CD14-positive monocyte (primary cell): ENCODE results near the gene MEGF6. TPM values are rescaled to one million over a fixed set of nuclear protein-coding genes. Genes with fewer than 3 reads are reported as not detected.

Experiments used
- DNase-seq, 3 donors: peaks; one replicate each; pipeline ENCODE4 v3.0.0-alpha.2; 2011 to 2022
- H2AFZ ChIP-seq: 2 replicates; pipeline ENCODE4 v1.6.0; 2012; ENCODE audit warnings: mild to moderate bottlenecking, low read depth, low read length, inconsistent platforms; ENCODE audit not compliant: insufficient read depth, poor library complexity, severe bottlenecking
- H3K27ac ChIP-seq, 2 donors: 1 replicate in 1 of 2; 2 replicates in 1 of 2; pipeline ENCODE4 v1.5.1; 2012 to 2013; ENCODE audit warnings: low read length in 2 of 2, control low read depth in 1 of 2, inconsistent platforms in 1 of 2, low read depth in 1 of 2, mild to moderate bottlenecking in 1 of 2
- H3K27me3 ChIP-seq, 2 donors: one replicate each; pipeline versions ENCODE4 v1.6.0 to v1.6.1; 2011 to 2013; ENCODE audit warnings: low read length in 2 of 2; ENCODE audit not compliant: control insufficient read depth in 2 of 2, insufficient read depth in 2 of 2
- H3K36me3 ChIP-seq, 2 donors: replicated peaks in 1 of 2; 1 replicate in 1 of 2; 2 replicates in 1 of 2; pipeline versions ENCODE4 v1.5.1 to v1.6.1; 2012 to 2013; ENCODE audit warnings: low read length in 2 of 2, control low read depth in 1 of 2, inconsistent platforms in 1 of 2, mild to moderate bottlenecking in 1 of 2; ENCODE audit not compliant: insufficient read depth in 2 of 2, control insufficient read depth in 1 of 2
- H3K4me1 ChIP-seq, 2 donors: 1 replicate in 1 of 2; 2 replicates in 1 of 2; pipeline versions ENCODE4 v1.5.1 to v1.6.1; 2012 to 2013; ENCODE audit warnings: low read length in 2 of 2, control low read depth in 1 of 2, inconsistent platforms in 1 of 2, mild to moderate bottlenecking in 1 of 2, moderate library complexity in 1 of 2; ENCODE audit not compliant: insufficient read depth in 2 of 2, control insufficient read depth in 1 of 2
- H3K4me2 ChIP-seq: replicated peaks from 2 replicates; pipeline ENCODE3; 2012; ENCODE audit warnings: low read length, moderate library complexity, mild to moderate bottlenecking; ENCODE audit not compliant: poor library complexity, severe bottlenecking; ENCODE audit errors: extremely low read depth
- H3K4me3 ChIP-seq, 3 experiments: fragments of 200-600 bp in 1 of 3; sonication (generic) in 1 of 3; replicated peaks in 1 of 3; 1 replicate in 2 of 3; 2 replicates in 1 of 3; pipeline ENCODE4 v1.5.1; 2011 to 2013; ENCODE audit warnings: low read length in 3 of 3, mild to moderate bottlenecking in 3 of 3, control low read depth in 2 of 3, low read depth in 2 of 3, inconsistent platforms in 1 of 3, moderate library complexity in 1 of 3
- H3K79me2 ChIP-seq: 2 replicates; pipeline ENCODE4 v1.6.0; 2012; ENCODE audit warnings: mild to moderate bottlenecking, control low read depth, inconsistent platforms, low read length, moderate library complexity; ENCODE audit not compliant: insufficient read depth
- H3K9ac ChIP-seq: 2 replicates; pipeline ENCODE4 v1.6.0; 2017; ENCODE audit warnings: low read length, mild to moderate bottlenecking; ENCODE audit not compliant: insufficient read depth, poor library complexity, severe bottlenecking
- H3K9me3 ChIP-seq, 2 donors: replicated peaks in 1 of 2; 1 replicate in 1 of 2; 2 replicates in 1 of 2; pipeline versions ENCODE4 v1.5.1 to v1.6.1; 2012 to 2013; ENCODE audit warnings: low read length in 2 of 2, control low read depth in 1 of 2; ENCODE audit not compliant: control insufficient read depth in 1 of 2, insufficient read depth in 1 of 2
- H4K20me1 ChIP-seq: 2 replicates; pipeline ENCODE4 v1.6.0; 2012; ENCODE audit warnings: mild to moderate bottlenecking, low read length, control low read depth, moderate library complexity; ENCODE audit not compliant: insufficient read depth
- H3K27ac Mint-ChIP-seq, 7 donors: one replicate each; pipeline ENCODE4 v1.8.0; 2020; ENCODE audit warnings: mild to moderate bottlenecking in 7 of 7, mixed read lengths in 7 of 7, moderate library complexity in 6 of 7, inconsistent platforms in 2 of 7
- H3K27me3 Mint-ChIP-seq, 3 donors: one replicate each; pipeline ENCODE4 v1.8.0; 2021 to 2022; ENCODE audit warnings: low read depth in 3 of 3, mild to moderate bottlenecking in 3 of 3, mixed read lengths in 3 of 3, moderate library complexity in 3 of 3, inconsistent platforms in 1 of 3
- H3K36me3 Mint-ChIP-seq, 2 donors: one replicate each; pipeline ENCODE4 v1.8.0; 2020; ENCODE audit warnings: mixed read lengths in 2 of 2, inconsistent platforms in 1 of 2, mild to moderate bottlenecking in 1 of 2
- H3K4me1 Mint-ChIP-seq: one replicate; pipeline ENCODE4 v1.8.0; 2020; ENCODE audit warnings: mild to moderate bottlenecking, mixed read lengths
- H3K4me3 Mint-ChIP-seq, 2 donors: one replicate each; pipeline ENCODE4 v1.8.0; 2020; ENCODE audit warnings: mild to moderate bottlenecking in 2 of 2, mixed read lengths in 2 of 2, moderate library complexity in 1 of 2
- H3K9me3 Mint-ChIP-seq, 7 donors: one replicate each; pipeline ENCODE4 v1.8.0; 2020 to 2022; ENCODE audit warnings: mixed read lengths in 7 of 7, mild to moderate bottlenecking in 6 of 7, moderate library complexity in 6 of 7, inconsistent platforms in 2 of 7
- CTCF ChIP-seq: fragments of 200-600 bp; IDR thresholded peaks from one replicate; pipeline ENCODE4 v1.8.0; 2022; ENCODE audit warnings: antibody characterized with exemption, mild to moderate bottlenecking
- WGBS: methylation state at CpG from one replicate; pipeline ENCODE4 v1.1.5; 2013; ENCODE audit warnings: missing lambda C conversion rate; ENCODE audit not compliant: insufficient coverage; 5-methylcytosine and 5-hydroxymethylcytosine counted together
- intact Hi-C, 2 donors: fragments of 100-400 bp; cut with micrococcal nuclease; formaldehyde crosslinking; loops; one replicate each; pipeline versions ENCODE4 v1.15.0 to v1.15.1; 2023
- polyA plus RNA-seq, 3 donors: library from polyadenylated mRNA; depleted of rRNA in 1 of 3; unstranded in 2 of 3; stranded (reverse) in 1 of 3; fragments of 300-500 nt in 2 of 3; fragments of >200 nt in 1 of 3; fragmentation: Illumina TruSeq in 2 of 3; gene quantifications; 1 replicate in 2 of 3; 2 replicates in 1 of 3; pipeline ENCODE4 v1.2.3, GENCODE V29; 2012 to 2021

MEGF6 gene
- polyA plus RNA-seq, 3 donors, result 0.39 to 3.8 (median 1.2) TPM

DNA sequence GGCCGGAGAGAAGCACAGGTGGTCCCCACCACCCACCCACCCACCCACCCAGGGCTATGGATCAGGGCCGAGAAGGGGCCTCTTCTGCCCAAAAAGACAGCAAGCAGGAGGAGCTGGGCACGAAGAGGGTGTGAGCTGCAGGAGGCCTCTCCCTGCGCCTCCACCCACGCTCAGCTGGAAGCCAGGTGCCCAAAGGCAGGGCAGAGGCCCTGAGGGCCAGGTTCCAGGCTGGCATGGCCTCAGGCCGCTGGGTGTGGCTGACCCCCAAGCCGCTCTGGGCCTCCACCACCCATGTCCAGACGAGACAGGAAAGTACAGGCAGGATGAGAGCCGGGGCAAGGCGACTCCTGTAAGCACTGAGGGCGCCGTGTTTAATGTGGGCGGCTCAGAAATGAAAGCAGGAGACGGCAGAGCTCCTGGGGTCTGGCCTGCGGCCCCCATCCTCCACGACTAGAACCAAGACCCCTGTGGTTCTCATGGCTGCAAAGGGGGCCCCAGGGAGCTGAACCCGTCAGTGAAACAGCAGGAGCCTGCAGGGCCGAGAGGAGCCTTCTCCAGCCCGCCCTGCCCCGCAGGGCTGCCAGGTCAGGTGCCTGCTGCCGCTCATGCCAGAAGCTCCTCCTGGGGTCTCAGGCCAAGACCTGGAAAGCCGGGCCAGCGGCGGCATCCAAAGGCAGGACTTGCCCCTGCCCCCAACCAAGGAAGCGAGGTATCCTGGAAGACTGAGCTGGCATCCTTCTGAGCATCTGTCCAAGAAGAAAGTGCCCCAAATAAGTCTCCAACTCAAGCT, 56.0 kb downstream of the MEGF6 start:
- Histone ChIP-seq H3K27me3 (no peaks in the 10 kb centered on the region), H4K20me1 (no peaks in the 10 kb centered on the region), H3K9me3 (peaks cover 0 to 15% of the 10 kb centered on the region in 2 donors), H3K79me2 (no peaks in the 10 kb centered on the region), H3K36me3 (no peaks in the 10 kb centered on the region), H3K9ac (no peak overlapping the region), H2AFZ (no peak overlapping the region), H3K4me2 (no peak overlapping the region), H3K27ac (no peak overlapping the region), H3K4me3 (no peak overlapping the region), H3K4me1 (no peaks in the 10 kb centered on the region)
- Mint-ChIP-seq H3K9me3 (peaks cover 3 to 23% (median 14%) of the 10 kb centered on the region in 7 donors), H3K4me1 (no peaks in the 10 kb centered on the region), H3K36me3 (no peaks in the 10 kb centered on the region), H3K4me3 (no peak overlapping the region), H3K27me3 (peaks cover 0 to 3% (median 0%) of the 10 kb centered on the region in 3 donors), H3K27ac (no peak overlapping the region)
- DNase-seq, result no peak
- intact Hi-C loops, result no loop called here
- TF ChIP-seq CTCF, result no peak
- WGBS, result 95% methylated on average over 19 of the region's 25 CpGs

DNA sequence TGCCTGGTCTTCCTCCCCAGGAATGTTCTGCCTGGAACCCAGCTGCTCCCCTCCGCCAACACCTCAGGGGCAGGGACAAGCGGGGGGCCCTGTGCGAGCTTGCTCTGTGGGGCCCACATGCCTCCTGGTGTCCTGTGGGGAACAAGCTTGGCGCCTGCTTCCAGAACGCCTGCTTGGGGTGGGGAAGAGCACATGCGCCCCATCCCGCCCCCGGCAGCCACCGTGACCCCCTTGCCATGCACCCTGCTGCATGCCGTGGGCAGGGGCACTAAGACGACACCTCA, 57.4 kb downstream of the MEGF6 start:
- Mint-ChIP-seq H3K27ac (no peak overlapping the region), H3K4me3 (no peak overlapping the region), H3K4me1 (no peaks in the 10 kb centered on the region), H3K27me3 (peaks cover 0 to 3% (median 0%) of the 10 kb centered on the region in 3 donors), H3K36me3 (no peaks in the 10 kb centered on the region), H3K9me3 (peaks cover under 1 to 11% (median 8%) of the 10 kb centered on the region in 7 donors)
- no peaks in the 10 kb centered on the region for H3K27me3 ChIP-seq
- peaks cover 0 to 8% of the 10 kb centered on the region in 2 donors for H3K9me3 ChIP-seq
- no peak overlapping the region for H2AFZ ChIP-seq
- no peaks in the 10 kb centered on the region for H3K36me3 ChIP-seq
- no peak overlapping the region for H3K9ac ChIP-seq
- no peaks in the 10 kb centered on the region for H3K4me1 ChIP-seq
- no peak for DNase-seq
- H3K4me3 ChIP-seq, result no peak overlapping the region
- H3K4me2 ChIP-seq, result no peak overlapping the region
- WGBS, result 94% methylated on average over 11 of the region's 11 CpGs
- H3K79me2 ChIP-seq, result no peaks in the 10 kb centered on the region
- TF ChIP-seq CTCF, result no peak
- intact Hi-C loops, result no loop called here
- H4K20me1 ChIP-seq, result no peaks in the 10 kb centered on the region
- H3K27ac ChIP-seq, result no peak overlapping the region
